Testis (tissue), 3 donors: ENCODE results near the gene CYP2B6. TPM values are rescaled to one million over a fixed set of nuclear protein-coding genes. Genes with fewer than 3 reads are reported as not detected.

Experiments used
- DNase-seq: peaks from one replicate; pipeline ENCODE4 v3.0.0-alpha.2; 2019
- H3K27ac ChIP-seq, 2 donors: fragments of 200-600 bp; sonication (generic); one replicate each; pipeline ENCODE4 v1.5.1; 2019
- H3K27me3 ChIP-seq: fragments of 200-600 bp; sonication (generic); one replicate; pipeline ENCODE4 v1.5.1; 2019
- H3K36me3 ChIP-seq: fragments of 200-600 bp; sonication (generic); one replicate; pipeline ENCODE4 v1.5.1; 2017; ENCODE audit warnings: low read depth; ENCODE audit errors: missing control alignments
- H3K4me1 ChIP-seq: fragments of 200-600 bp; sonication (generic); one replicate; pipeline ENCODE4 v1.5.1; 2019
- H3K4me3 ChIP-seq, 2 donors: fragments of 200-600 bp; sonication (generic); one replicate each; pipeline ENCODE4 v1.5.1; 2017 to 2019
- H3K9me3 ChIP-seq: fragments of 200-600 bp; sonication (generic); one replicate; pipeline ENCODE4 v1.5.1; 2017
- CTCF ChIP-seq, 3 experiments: fragments of 450-650 bp in 2 of 3; fragments of 200-600 bp in 1 of 3; sonication (generic) in 1 of 3; IDR thresholded peaks; one replicate each; pipeline ENCODE4 v1.5.1; 2016 to 2019; ENCODE audit warnings: antibody characterized with exemption in 3 of 3, mild to moderate bottlenecking in 2 of 3, moderate library complexity in 1 of 3
- POLR2A ChIP-seq: fragments of 450-650 bp; IDR thresholded peaks from one replicate; pipeline ENCODE4 v1.6.1; 2017; ENCODE audit warnings: antibody characterized with exemption, mild to moderate bottlenecking, moderate library complexity
- WGBS, 2 donors: methylation state at CpG; one replicate each; pipeline ENCODE4 v1.1.5; 2018; 5-methylcytosine and 5-hydroxymethylcytosine counted together
- intact Hi-C: fragments of 100-400 bp; cut with DNase I; formaldehyde crosslinking; loops from one replicate; pipeline ENCODE4 v1.15.1; 2023; ENCODE audit warnings: low total_unique reads
- polyA plus RNA-seq: library from polyadenylated mRNA; stranded (reverse); fragments of 350-450 nt; fragmentation: Illumina TruSeq; extraction: RNeasy Lipid Tissue Mini Kit (QIAGEN cat#74804); gene quantifications from one replicate; pipeline ENCODE4 v1.2.3, GENCODE V29; 2014; ENCODE audit warnings: low read depth, low replicate concordance; ENCODE audit not compliant: insufficient read depth
- total RNA-seq, 2 donors: library from RNA; depleted of rRNA; stranded (reverse); fragments of >200 nt; gene quantifications; one replicate each; pipeline ENCODE4 v1.2.3, GENCODE V29; 2016

Gene CYP2B6
- total and polyA plus RNA-seq, 3 donors from 2014 or later = 0.19 to 0.39 TPM; not detected in 1

DNA sequence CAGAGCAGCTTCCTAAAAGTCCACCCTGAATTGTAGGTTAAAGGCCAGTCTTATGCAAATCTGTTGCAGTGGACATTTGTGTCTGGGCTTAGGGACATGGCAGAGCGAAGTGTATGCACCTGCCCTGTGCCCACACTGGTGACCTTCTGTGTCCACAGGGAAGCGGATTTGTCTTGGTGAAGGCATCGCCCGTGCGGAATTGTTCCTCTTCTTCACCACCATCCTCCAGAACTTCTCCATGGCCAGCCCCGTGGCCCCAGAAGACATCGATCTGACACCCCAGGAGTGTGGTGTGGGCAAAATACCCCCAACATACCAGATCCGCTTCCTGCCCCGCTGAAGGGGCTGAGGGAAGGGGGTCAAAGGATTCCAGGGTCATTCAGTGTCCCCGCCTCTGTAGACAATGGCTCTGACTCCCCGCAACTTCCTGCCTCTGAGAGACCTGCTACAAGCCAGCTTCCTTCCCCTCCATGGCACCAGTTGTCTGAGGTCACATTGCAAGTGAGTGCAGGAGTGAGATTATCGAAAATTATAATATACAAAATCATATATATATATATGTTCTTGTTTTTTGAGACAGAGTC is 25.5 kb downstream of the CYP2B6 start:
- DNase-seq = no peak
- Histone ChIP-seq H3K27me3 (no peaks in the 10 kb centered on the region), H3K27ac (no peak overlapping the region), H3K4me1 (no peaks in the 10 kb centered on the region), H3K9me3 (no peaks in the 10 kb centered on the region), H3K36me3 (no peaks in the 10 kb centered on the region), H3K4me3 (no peak overlapping the region)
- TF ChIP-seq POLR2A (no peak), CTCF (IDR thresholded peaks at IDR 0.05) (no peak)
- 80 to 89% methylated on average over 12 of the region's 12 CpGs for WGBS, 2 donors
- intact Hi-C loops = no loop called here

DNA sequence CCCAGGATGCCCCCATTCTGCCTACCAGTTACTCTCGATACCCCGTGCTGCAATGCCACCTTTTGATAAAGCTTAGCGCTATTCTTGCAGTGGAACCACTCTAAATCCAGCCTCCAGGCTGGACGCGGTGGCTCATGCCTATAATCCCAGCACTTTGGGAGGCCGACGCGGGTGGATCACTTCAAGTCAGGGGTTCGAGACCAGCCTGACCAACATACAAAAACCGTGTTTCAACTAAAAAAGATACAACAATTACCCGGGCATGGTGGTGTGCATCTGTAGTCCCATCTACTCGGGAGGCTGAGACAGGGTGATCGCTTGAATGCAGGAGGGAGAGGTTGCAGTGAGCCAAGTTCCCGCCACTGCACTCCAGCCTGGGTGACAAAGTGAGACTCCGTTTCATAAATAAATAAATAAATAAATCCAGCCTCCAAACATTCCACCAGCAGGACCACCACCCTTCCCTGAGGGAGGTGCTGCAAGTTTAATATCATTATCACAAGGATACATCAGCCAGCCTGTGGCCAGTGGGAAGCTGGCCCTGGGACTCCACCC is 27.7 kb downstream of the CYP2B6 start:
- WGBS, 2 donors = 95% methylated on average over 13 to 15 of the region's 15 CpGs
- intact Hi-C loops = no loop called here
- TF ChIP-seq POLR2A = no peak
- TF ChIP-seq CTCF (IDR thresholded peaks at IDR 0.05) = no peak
- Histone ChIP-seq H3K36me3 (no peaks in the 10 kb centered on the region), H3K27ac (no peak overlapping the region), H3K9me3 (no peaks in the 10 kb centered on the region), H3K4me3 (no peak overlapping the region), H3K4me1 (no peaks in the 10 kb centered on the region), H3K27me3 (no peaks in the 10 kb centered on the region)
- no peak for DNase-seq

DNA sequence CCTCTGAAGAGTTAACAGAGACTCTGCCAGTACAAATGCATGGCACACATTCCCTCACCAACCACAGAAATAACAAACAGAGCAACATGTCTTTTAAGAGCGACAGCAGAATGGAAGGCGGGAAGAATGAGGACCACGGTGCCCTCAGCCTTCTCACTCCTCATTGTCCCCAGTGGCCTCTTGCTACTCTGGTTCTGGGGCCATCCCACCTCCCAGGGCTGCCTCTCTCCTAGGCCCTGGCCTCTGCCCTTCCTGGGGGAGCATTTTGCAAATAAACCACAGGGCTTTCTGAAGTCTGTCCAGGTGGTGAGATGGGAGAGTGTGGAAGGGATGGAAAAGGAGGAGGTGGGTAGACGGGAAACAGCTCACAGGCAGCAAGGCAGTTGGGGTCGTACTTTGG is 28.3 kb downstream of the CYP2B6 start:
- Histone ChIP-seq H3K27ac (no peak overlapping the region), H3K9me3 (no peaks in the 10 kb centered on the region), H3K36me3 (no peaks in the 10 kb centered on the region), H3K4me3 (no peak overlapping the region), H3K4me1 (no peaks in the 10 kb centered on the region), H3K27me3 (no peaks in the 10 kb centered on the region)
- 54 to 84% methylated on average over 5 of the region's 5 CpGs for WGBS, 2 donors
- intact Hi-C loops = no loop called here
- TF ChIP-seq CTCF (IDR thresholded peaks at IDR 0.05) = no peak
- no peak for TF ChIP-seq POLR2A
- no peak for DNase-seq

- Histone ChIP-seq H3K36me3 (no peaks in the 10 kb centered on the region), H3K27ac (no peak overlapping the region), H3K4me3 (no peak overlapping the region), H3K9me3 (no peaks in the 10 kb centered on the region), H3K4me1 (no peaks in the 10 kb centered on the region), H3K27me3 (no peaks in the 10 kb centered on the region)
- TF ChIP-seq CTCF (IDR thresholded peaks at IDR 0.05) = no peak
- no peak for DNase-seq
- 70 to 92% methylated on average over 1 to 2 of the region's 2 CpGs for WGBS, 2 donors
- intact Hi-C loops = no loop called here
Measured at GRCh38 chr19:41023193-41023592, 32.1 kb downstream of the CYP2B6 start.

- DNase-seq = no peak
- H3K27me3 ChIP-seq = no peaks in the 10 kb centered on the region
- no peak overlapping the region for H3K4me3 ChIP-seq
- no peaks in the 10 kb centered on the region for H3K9me3 ChIP-seq
- H3K27ac ChIP-seq = no peak overlapping the region
- no peaks in the 10 kb centered on the region for H3K4me1 ChIP-seq
- 56 to 75% methylated on average over 9 of the region's 9 CpGs for WGBS, 2 donors
- no peaks in the 10 kb centered on the region for H3K36me3 ChIP-seq
- no peak for TF ChIP-seq POLR2A
- TF ChIP-seq CTCF (IDR thresholded peaks at IDR 0.05) = no peak
- intact Hi-C loops = no loop called here
Measured at GRCh38 chr19:41025411-41025810, 34.3 kb downstream of the CYP2B6 start.
